GM18909 (cell line): ENCODE measurements around the gene AKT1S1.
"Not testable (repeated sequence)": the region's sequence is repeated elsewhere in the genome, so short reads cannot be mapped to it uniquely, and the experiment has no call there.

Experiments used
- ATAC-seq: cut with Tn5 transposase; IDR thresholded peaks from one replicate; pipeline ENCODE4 v1.9.1; 2021; ENCODE audit warnings: mild to moderate bottlenecking; ENCODE audit not compliant: unreplicated experiment, poor library complexity

The AKT1S1 gene

GRCh38 chr19:49819452-49820115 is 57.6 kb downstream of the AKT1S1 start:
- not testable (repeated sequence) for ATAC-seq
